Psoas muscle (tissue), 8 donors: ENCODE measurements around the gene CHMP4A. TPM values are rescaled to one million over a fixed set of nuclear protein-coding genes. Genes with fewer than 3 reads are reported as not detected.

Source experiments
- ATAC-seq, 4 donors: fragments of 200-7000 bp; cut with Tn5 transposase; one replicate each; pipeline ENCODE4 v1.9.1; 2020; ENCODE audit warnings: moderate library complexity in 3 of 4, mild to moderate bottlenecking in 2 of 4
- DNase-seq, 2 donors: peaks; one replicate each; pipeline ENCODE4 v3.0.0-alpha.2; 2020
- H3K27ac ChIP-seq: fragments of 200-600 bp; one replicate; pipeline ENCODE4 v1.8.0; 2022
- H3K27me3 ChIP-seq, 3 donors: fragments of 200-600 bp in 1 of 3; one replicate each; pipeline versions ENCODE4 v1.6.1 to v1.8.0; 2013 to 2022; ENCODE audit warnings: low read length in 2 of 3, mild to moderate bottlenecking in 2 of 3, moderate library complexity in 1 of 3; ENCODE audit not compliant: insufficient read depth in 3 of 3
- H3K36me3 ChIP-seq, 2 donors: fragments of 200-600 bp in 1 of 2; one replicate each; pipeline versions ENCODE4 v1.6.1 to v1.8.0; 2013 to 2022; ENCODE audit warnings: low read depth in 1 of 2, mild to moderate bottlenecking in 1 of 2, moderate library complexity in 1 of 2; ENCODE audit not compliant: insufficient read depth in 1 of 2
- H3K4me1 ChIP-seq: fragments of 200-600 bp; one replicate; pipeline ENCODE4 v1.8.0; 2022
- H3K4me3 ChIP-seq: fragments of 200-600 bp; one replicate; pipeline ENCODE4 v1.8.0; 2022; ENCODE audit warnings: mild to moderate bottlenecking
- H3K9me3 ChIP-seq: fragments of 200-600 bp; one replicate; pipeline ENCODE4 v1.8.0; 2022
- WGBS, 3 donors: extraction: QIAGEN DNeasy Blood & Tissue Kit; methylation state at CpG; one replicate each; pipeline versions ENCODE4 v1.1.6 to v1.1.7; 2013; 5-methylcytosine and 5-hydroxymethylcytosine counted together
- intact Hi-C, 2 donors: fragments of 100-400 bp; cut with DNase I; formaldehyde crosslinking; loops; one replicate each; pipeline versions ENCODE4 v1.11.0 to v1.14.2; 2022
- polyA plus RNA-seq, 3 donors: library from polyadenylated mRNA; stranded (reverse); fragments of 200-250 nt; gene quantifications; one replicate each; pipeline ENCODE4 v1.2.3, GENCODE V29; 2013
- total RNA-seq, 4 donors: library from RNA; stranded (reverse); fragmentation: NEBNext Ultra II Directional in 2 of 4; extraction: Animal tissue kit (Norgen Biotek cat#: 25700) in 2 of 4; gene quantifications; one replicate each; pipeline versions ENCODE4 v1.2.1 to v1.2.4, GENCODE V29; 2021 to 2023
- TF ChIP-seq, protein P1 (sequence below): fragments of 200-600 bp; IDR thresholded peaks from one replicate; pipeline ENCODE4 v1.8.0; 2022; ENCODE audit warnings: antibody characterized with exemption
- donor health status: healthy with polysubstance abuse.
- donor health status: DM: no; HTN: no; CAD: no; lungs with moderate emphysema.
- donor health status: Bipolar disorder and iron deficiency.
- donor health status: healthy.
- donor health status: DM: yes; HTN: yes; CAD: no.
- donor health status: DM: no; HTN: no; CAD: no.
- donor health status: DM: no; HTN: no; CAD: no.
- donor health status: DM: yes; HTN: yes; CAD: no.

Gene CHMP4A
- total and polyA plus RNA-seq, 7 donors: 12.3 to 42.1 (median 18.2) TPM

DNA sequence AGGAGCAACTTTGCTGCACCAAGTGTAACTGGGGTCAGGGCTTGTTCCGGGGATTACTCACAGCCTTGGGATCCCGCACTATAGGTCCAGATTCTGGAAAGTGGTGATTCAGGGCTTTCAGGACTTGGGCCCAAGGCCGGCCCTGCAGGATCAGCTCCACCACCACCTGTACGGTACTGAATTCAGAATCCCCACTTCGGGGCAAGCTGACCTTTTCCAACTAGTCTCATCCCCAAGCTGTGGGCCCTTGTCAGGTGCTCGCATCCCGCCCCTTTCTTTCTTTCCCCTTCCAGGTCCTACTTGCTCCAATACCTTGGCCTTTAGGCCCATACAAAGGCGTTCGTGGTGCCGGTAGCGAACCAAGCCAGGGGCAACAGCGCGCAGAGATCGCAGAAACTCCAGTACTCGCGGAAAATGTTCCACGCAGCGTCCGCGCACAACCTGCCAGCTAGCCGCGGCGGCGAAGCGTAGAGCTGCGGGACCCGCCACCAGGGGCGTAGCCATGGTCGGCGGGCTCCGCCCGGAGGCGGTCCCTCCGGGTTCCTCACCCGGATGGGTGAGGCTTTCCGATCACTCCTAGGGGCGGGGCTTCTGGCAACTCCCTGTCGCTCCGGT, 28.6 kb upstream of the CHMP4A start:
- no peaks in the 10 kb centered on the region for H3K9me3 ChIP-seq
- DNase-seq (peak; percentile 94 to 97), ATAC-seq (peak; percentile 87 to 92 (median 90))
- peaks cover 44% of the 10 kb centered on the region for H3K4me1 ChIP-seq
- H3K4me3 ChIP-seq: peak overlapping the region; percentile 71
- whole genome bisulfite sequencing, 3 donors: 1% methylated on average over 37 to 39 of the region's 39 CpGs
- H3K36me3 ChIP-seq: peaks cover 17 to 47% of the 10 kb centered on the region in 2 donors
- no peaks in the 10 kb centered on the region for H3K27me3 ChIP-seq
- H3K27ac ChIP-seq: peak overlapping the region; percentile 92
- intact Hi-C loops: loop anchor here (2.0 to 10.0 kb wide), 3 partner anchors 29 to 195 kb away; partner anchors contain the start of gene RABGGTA (in 1 of the 2)
- TF ChIP-seq, protein P1, sequence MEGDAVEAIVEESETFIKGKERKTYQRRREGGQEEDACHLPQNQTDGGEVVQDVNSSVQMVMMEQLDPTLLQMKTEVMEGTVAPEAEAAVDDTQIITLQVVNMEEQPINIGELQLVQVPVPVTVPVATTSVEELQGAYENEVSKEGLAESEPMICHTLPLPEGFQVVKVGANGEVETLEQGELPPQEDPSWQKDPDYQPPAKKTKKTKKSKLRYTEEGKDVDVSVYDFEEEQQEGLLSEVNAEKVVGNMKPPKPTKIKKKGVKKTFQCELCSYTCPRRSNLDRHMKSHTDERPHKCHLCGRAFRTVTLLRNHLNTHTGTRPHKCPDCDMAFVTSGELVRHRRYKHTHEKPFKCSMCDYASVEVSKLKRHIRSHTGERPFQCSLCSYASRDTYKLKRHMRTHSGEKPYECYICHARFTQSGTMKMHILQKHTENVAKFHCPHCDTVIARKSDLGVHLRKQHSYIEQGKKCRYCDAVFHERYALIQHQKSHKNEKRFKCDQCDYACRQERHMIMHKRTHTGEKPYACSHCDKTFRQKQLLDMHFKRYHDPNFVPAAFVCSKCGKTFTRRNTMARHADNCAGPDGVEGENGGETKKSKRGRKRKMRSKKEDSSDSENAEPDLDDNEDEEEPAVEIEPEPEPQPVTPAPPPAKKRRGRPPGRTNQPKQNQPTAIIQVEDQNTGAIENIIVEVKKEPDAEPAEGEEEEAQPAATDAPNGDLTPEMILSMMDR: peak; percentile 65

DNA sequence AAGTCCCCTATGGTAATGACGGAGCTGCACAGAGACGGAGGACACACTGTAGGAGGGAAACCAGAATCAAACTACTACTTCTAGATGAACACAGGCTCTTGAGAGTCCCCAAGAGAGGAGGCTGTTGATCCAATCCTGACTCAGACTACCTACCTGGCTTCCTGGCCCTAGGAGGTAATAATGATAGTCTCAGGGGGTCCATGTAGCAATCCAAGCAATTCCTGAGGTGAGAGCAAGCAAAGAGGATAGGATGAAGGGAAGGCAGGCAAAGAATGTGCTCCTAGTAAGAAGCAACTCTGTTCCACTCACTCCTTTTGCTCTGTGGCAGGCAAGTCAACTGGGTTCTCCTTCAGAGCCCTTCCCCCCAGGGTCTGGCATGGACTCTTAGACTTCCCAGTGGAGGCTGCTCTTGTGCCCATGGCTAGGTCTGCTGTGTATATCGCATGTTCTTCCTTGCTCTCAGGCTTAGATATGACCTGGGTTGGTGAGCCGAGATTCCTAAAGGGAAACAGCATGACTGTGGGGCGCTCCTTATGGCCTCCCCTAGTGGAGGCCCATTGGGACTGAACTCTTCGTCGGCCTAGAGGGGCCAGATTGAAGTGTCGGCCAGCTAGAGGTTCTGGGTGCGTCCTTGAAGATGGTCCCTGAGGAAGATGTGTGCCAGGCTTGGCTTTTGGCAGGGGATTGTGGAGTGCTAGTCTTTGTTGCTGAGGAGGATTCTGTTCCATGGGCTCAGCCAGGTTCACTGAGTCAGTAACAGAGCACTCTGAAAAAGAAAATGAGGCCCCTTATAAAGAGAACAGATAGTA, 27.0 kb upstream of the CHMP4A start:
- peak overlapping the region; percentile 92 for H3K27ac ChIP-seq
- intact Hi-C loops: loop anchor here (5.0 to 10.0 kb wide), 2 partner anchors 194 to 197 kb away; no protein-coding TSS in a partner anchor
- H3K27me3 ChIP-seq: no peaks in the 10 kb centered on the region
- 86 to 91% (median 86%) methylated on average over 9 of the region's 9 CpGs for WGBS, 3 donors
- DNase-seq (no peak), ATAC-seq (no peak)
- TF ChIP-seq, protein P1: no peak
- H3K4me1 ChIP-seq: peaks cover 57% of the 10 kb centered on the region
- H3K9me3 ChIP-seq: no peaks in the 10 kb centered on the region
- H3K36me3 ChIP-seq: peaks cover 27 to 63% of the 10 kb centered on the region in 2 donors
- no peak overlapping the region for H3K4me3 ChIP-seq

GRCh38 chr14:24238527-24239037, 25.3 kb upstream of the CHMP4A start:
- ATAC-seq: no peak
- 86 to 92% (median 87%) methylated on average over 5 of the region's 5 CpGs for WGBS, 3 donors
- peaks cover 27 to 79% of the 10 kb centered on the region in 2 donors for H3K36me3 ChIP-seq
- H3K9me3 ChIP-seq: no peaks in the 10 kb centered on the region
- TF ChIP-seq, protein P1: no peak
- intact Hi-C loops: no loop called here
- no peak overlapping the region for H3K27ac ChIP-seq
- peaks cover 73% of the 10 kb centered on the region for H3K4me1 ChIP-seq
- no peaks in the 10 kb centered on the region for H3K27me3 ChIP-seq
- H3K4me3 ChIP-seq: no peak overlapping the region
- DNase-seq: no peak

DNA sequence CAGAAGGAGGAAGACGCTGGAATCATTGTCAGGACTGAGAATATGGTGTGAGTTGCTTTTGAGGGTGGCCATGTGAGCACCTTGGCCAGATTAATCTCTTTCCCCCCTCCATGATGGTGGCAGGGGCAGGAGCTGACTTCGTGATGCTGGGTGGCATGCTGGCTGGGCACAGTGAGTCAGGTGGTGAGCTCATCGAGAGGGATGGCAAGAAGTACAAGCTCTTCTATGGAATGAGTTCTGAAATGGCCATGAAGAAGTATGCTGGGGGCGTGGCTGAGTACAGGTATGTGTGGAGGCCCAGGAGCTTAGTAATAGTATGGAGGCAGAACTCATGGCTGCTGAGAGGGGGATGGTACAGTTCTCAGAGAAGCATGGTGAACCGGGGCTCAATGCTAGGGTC, 24.8 kb upstream of the CHMP4A start:
- intact Hi-C loops: no loop called here
- Histone ChIP-seq H3K9me3 (no peaks in the 10 kb centered on the region), H3K4me1 (peaks cover 76% of the 10 kb centered on the region), H3K4me3 (no peak overlapping the region), H3K27me3 (no peaks in the 10 kb centered on the region), H3K27ac (peak overlapping the region; percentile 19), H3K36me3 (peaks cover 27 to 79% of the 10 kb centered on the region in 2 donors)
- TF ChIP-seq, protein P1: no peak
- no peak for DNase-seq
- ATAC-seq: no peak
- WGBS, 3 donors: 78 to 85% (median 79%) methylated on average over 5 of the region's 5 CpGs
